ENCODE data around the gene FGD6. TPM values are rescaled to one million over a fixed set of nuclear protein-coding genes. Genes with fewer than 3 reads are reported as not detected.

FGD6 gene
- total RNA-seq, 1 experiment from 2014 or later: 25.1 TPM

GRCh38 chr12:95083471-95083870, 133.8 kb downstream of the FGD6 start:
- ChIA-PET CTCF (interaction anchor here (1.1 to 5.0 kb wide), 2 partner anchors 10 kb away, joined by 3 to 23 read pairs; partner anchors contain the start of gene NR2C1), POLR2A (interaction anchor here (0.7 to 3.6 kb wide), 2 partner anchors 10 to 175 kb away, joined by 4 to 30 read pairs; partner anchors contain the start of gene NR2C1)
- no peak for DNase-seq (ENCODE audit: unreplicated experiment)
- no peak overlapping the region for H3K27ac Mint-ChIP-seq (ENCODE audit: low read depth, unreplicated experiment)
- TF ChIP-seq, protein P1, sequence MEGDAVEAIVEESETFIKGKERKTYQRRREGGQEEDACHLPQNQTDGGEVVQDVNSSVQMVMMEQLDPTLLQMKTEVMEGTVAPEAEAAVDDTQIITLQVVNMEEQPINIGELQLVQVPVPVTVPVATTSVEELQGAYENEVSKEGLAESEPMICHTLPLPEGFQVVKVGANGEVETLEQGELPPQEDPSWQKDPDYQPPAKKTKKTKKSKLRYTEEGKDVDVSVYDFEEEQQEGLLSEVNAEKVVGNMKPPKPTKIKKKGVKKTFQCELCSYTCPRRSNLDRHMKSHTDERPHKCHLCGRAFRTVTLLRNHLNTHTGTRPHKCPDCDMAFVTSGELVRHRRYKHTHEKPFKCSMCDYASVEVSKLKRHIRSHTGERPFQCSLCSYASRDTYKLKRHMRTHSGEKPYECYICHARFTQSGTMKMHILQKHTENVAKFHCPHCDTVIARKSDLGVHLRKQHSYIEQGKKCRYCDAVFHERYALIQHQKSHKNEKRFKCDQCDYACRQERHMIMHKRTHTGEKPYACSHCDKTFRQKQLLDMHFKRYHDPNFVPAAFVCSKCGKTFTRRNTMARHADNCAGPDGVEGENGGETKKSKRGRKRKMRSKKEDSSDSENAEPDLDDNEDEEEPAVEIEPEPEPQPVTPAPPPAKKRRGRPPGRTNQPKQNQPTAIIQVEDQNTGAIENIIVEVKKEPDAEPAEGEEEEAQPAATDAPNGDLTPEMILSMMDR (IDR thresholded peaks at IDR 0.05; ENCODE audit: unreplicated experiment): no peak
- peaks cover 59% of the 10 kb centered on the region for H3K36me3 Mint-ChIP-seq (ENCODE audit: insufficient read depth, unreplicated experiment)
- no peaks in the 10 kb centered on the region for H3K9me3 Mint-ChIP-seq (ENCODE audit: unreplicated experiment)
- no TSS peak for BruUV-seq (replicated peaks)
- H3K4me1 Mint-ChIP-seq (ENCODE audit: insufficient read depth, unreplicated experiment): peaks cover 6% of the 10 kb centered on the region
- intact Hi-C loops (cut with micrococcal nuclease): no loop called here
- no peaks in the 10 kb centered on the region for H3K27me3 Mint-ChIP-seq (ENCODE audit: insufficient read depth, unreplicated experiment)
- H3K4me3 Mint-ChIP-seq (ENCODE audit: unreplicated experiment): no peak overlapping the region

DNA sequence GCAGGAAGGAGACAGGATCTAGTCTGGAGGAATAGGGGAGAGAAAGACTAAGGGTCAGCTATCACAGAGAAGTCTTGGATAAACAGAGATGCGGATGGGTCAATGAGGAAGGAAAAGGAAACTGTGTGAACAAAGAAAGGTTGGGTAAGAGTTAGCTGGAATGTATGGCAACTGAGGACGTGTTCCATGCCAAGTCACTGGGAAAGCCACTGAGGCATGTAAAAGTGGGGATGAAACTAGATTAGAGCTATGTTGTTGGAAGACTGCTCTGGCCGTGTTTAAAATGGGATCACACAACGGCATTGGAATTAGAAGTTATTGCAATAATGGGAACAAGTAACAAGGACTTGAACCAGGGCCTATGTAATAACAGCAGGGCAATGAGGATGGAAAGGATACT, 139.9 kb downstream of the FGD6 start:
- Mint-ChIP-seq H3K4me3 (ENCODE audit: unreplicated experiment) (no peak overlapping the region), H3K27me3 (ENCODE audit: insufficient read depth, unreplicated experiment) (no peaks in the 10 kb centered on the region), H3K27ac (ENCODE audit: low read depth, unreplicated experiment) (no peak overlapping the region), H3K4me1 (ENCODE audit: insufficient read depth, unreplicated experiment) (no peaks in the 10 kb centered on the region), H3K36me3 (ENCODE audit: insufficient read depth, unreplicated experiment) (peaks cover 39% of the 10 kb centered on the region), H3K9me3 (ENCODE audit: unreplicated experiment) (no peaks in the 10 kb centered on the region)
- DNase-seq (ENCODE audit: unreplicated experiment): no peak
- TF ChIP-seq, protein P1 (IDR thresholded peaks at IDR 0.05; ENCODE audit: unreplicated experiment): no peak
- intact Hi-C loops (cut with micrococcal nuclease): no loop called here
- no TSS peak for BruUV-seq (replicated peaks)
- ChIA-PET POLR2A (interaction anchor here (0.6 kb wide), 2 partner anchors 110 to 123 kb away, joined by 3 to 4 read pairs; no protein-coding TSS in a partner anchor), CTCF (interaction anchor here (0.6 to 0.7 kb wide), 3 partner anchors 394 to 732 kb away, joined by 3 to 5 read pairs (median 3); no protein-coding TSS in a partner anchor)

DNA sequence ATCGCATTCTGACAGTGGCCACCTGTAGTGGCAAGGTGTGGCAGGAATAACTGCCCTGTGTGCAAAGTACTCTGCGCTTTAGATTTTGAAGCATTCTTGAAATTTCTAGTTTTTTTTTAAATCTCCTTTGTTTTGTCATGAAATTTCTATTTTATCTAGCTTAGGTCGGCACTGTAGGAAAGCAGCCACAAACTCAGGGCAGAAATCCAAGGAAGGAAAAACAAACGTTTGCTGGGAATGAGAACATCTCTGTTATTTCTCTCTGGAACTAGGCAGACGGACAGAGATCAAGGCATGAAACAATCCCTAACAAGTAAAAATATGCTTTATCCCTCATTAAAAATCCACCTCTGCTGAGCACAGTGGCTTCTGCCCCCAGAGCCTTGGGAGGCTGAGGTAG, 142.5 kb downstream of the FGD6 start:
- POLR2A ChIA-PET: interaction anchor here (3.6 kb wide), 1 partner anchor 10 kb away, joined by 30 read pairs; no protein-coding TSS in a partner anchor
- no peak for DNase-seq (ENCODE audit: unreplicated experiment)
- peaks cover 30% of the 10 kb centered on the region for H3K36me3 Mint-ChIP-seq (ENCODE audit: insufficient read depth, unreplicated experiment)
- TF ChIP-seq, protein P1 (IDR thresholded peaks at IDR 0.05; ENCODE audit: unreplicated experiment): no peak
- BruUV-seq (replicated peaks): no TSS peak
- intact Hi-C loops (cut with micrococcal nuclease): loop anchor here (5.0 kb wide), 1 partner anchor 527 kb away; no protein-coding TSS in a partner anchor
- H3K4me3 Mint-ChIP-seq (ENCODE audit: unreplicated experiment): no peak overlapping the region
- H3K9me3 Mint-ChIP-seq (ENCODE audit: unreplicated experiment): no peaks in the 10 kb centered on the region
- H3K27me3 Mint-ChIP-seq (ENCODE audit: insufficient read depth, unreplicated experiment): no peaks in the 10 kb centered on the region
- no peak overlapping the region for H3K27ac Mint-ChIP-seq (ENCODE audit: low read depth, unreplicated experiment)
- H3K4me1 Mint-ChIP-seq (ENCODE audit: insufficient read depth, unreplicated experiment): peaks cover 4% of the 10 kb centered on the region
- CTCF ChIA-PET: interaction anchor here (0.6 kb wide), 1 partner anchor 976 kb away, joined by 3 read pairs; no protein-coding TSS in a partner anchor

DNA sequence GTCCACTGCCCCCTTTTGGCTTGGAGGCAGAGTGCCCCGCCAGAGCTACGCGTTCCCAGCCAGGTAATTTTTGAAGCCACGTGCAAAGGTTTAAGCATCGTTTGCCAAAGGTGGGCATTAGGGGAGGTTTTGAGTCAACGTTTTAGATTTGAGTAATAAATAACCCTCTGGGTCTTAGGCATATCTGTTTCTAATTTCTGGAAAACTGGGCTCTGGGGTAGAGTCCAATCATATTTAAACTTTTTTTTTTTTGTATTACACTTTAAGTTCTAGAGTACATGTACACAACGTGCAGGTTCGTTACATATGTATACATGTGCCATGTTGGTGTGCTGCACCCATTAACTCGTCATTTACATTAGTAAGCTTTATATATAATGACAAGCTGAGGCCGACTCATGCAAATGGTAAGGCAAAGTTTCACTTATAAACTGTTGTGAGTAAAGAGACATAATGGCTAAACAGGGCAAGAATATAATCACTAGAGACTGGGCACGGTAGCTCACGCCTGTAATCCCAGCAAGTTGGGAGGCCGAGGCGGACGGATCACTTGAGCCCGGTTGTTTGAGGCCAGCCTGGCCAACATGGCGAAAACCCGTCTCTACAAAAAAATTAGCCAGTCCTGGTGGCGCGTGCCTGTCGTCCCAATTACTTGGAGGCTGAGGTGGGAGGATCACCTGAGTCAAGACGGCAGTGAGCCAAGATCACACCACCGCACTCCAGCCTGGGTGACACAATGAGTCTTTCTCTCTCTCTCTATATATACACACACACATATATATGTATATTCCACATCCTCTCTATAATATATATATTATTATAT, 143.4 kb downstream of the FGD6 start:
- no peak for DNase-seq (ENCODE audit: unreplicated experiment)
- Mint-ChIP-seq H3K27me3 (ENCODE audit: insufficient read depth, unreplicated experiment) (no peaks in the 10 kb centered on the region), H3K4me3 (ENCODE audit: unreplicated experiment) (peak overlapping the region; percentile 88), H3K9me3 (ENCODE audit: unreplicated experiment) (no peaks in the 10 kb centered on the region), H3K36me3 (ENCODE audit: insufficient read depth, unreplicated experiment) (peaks cover 22% of the 10 kb centered on the region), H3K4me1 (ENCODE audit: insufficient read depth, unreplicated experiment) (peaks cover 4% of the 10 kb centered on the region), H3K27ac (ENCODE audit: low read depth, unreplicated experiment) (peak overlapping the region; percentile 59)
- CTCF ChIA-PET: interaction anchor here (0.6 to 2.6 kb wide), 14 partner anchors 10 to 732 kb away, joined by 3 to 23 read pairs (median 4); no protein-coding TSS in a partner anchor
- TF ChIP-seq, protein P1 (IDR thresholded peaks at IDR 0.05; ENCODE audit: unreplicated experiment): peak; percentile 66
- intact Hi-C loops (cut with micrococcal nuclease): loop anchor here (5.0 kb wide), 1 partner anchor 527 kb away; no protein-coding TSS in a partner anchor
- TSS peak; percentile 61 for BruUV-seq (replicated peaks)
- POLR2A ChIA-PET: interaction anchor here (0.6 to 3.6 kb wide), 17 partner anchors 11 to 1116 kb away, joined by 3 to 34 read pairs (median 5); partner anchors contain the start of genes FGD6, METAP2, NDUFA12 and VEZT
